ENCODE data around the gene C2orf92.

DNA sequence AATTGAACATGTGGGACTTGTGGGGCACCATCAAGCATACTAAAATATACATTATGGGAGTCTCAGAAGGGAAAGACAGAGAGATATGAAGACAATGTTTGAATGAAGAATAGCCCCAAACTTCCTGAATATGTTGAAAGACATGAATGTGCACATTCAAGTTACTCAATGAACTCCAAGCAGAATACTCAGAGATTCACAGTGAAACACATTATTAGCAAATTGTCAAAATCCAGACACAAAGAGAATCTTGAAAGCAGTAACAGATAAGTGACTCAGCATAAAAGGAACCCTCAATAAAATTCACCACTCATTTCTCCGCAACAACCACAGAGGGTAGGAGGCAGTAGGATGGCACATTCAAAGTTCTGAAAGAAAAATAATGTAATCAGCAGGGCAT, 8.8 kb downstream of the C2orf92 start:
- no peak for TF ChIP-seq POLR2A (IDR thresholded peaks at IDR 0.05)
- TF ChIP-seq, protein P1, sequence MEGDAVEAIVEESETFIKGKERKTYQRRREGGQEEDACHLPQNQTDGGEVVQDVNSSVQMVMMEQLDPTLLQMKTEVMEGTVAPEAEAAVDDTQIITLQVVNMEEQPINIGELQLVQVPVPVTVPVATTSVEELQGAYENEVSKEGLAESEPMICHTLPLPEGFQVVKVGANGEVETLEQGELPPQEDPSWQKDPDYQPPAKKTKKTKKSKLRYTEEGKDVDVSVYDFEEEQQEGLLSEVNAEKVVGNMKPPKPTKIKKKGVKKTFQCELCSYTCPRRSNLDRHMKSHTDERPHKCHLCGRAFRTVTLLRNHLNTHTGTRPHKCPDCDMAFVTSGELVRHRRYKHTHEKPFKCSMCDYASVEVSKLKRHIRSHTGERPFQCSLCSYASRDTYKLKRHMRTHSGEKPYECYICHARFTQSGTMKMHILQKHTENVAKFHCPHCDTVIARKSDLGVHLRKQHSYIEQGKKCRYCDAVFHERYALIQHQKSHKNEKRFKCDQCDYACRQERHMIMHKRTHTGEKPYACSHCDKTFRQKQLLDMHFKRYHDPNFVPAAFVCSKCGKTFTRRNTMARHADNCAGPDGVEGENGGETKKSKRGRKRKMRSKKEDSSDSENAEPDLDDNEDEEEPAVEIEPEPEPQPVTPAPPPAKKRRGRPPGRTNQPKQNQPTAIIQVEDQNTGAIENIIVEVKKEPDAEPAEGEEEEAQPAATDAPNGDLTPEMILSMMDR (IDR thresholded peaks at IDR 0.05) = no peak

Data from sigmoid colon (tissue), 3 donors.